ENCODE results near the gene OCLN. TPM values are rescaled to one million over a fixed set of nuclear protein-coding genes. Genes with fewer than 3 reads are reported as not detected.
"Not testable (repeated sequence)": the region's sequence is repeated elsewhere in the genome, so short reads cannot be mapped to it uniquely, and the experiment has no call there.

Gene OCLN
- total and polyA plus RNA-seq, 7 donors = 1.3 to 19.7 (median 3.9) TPM

DNA sequence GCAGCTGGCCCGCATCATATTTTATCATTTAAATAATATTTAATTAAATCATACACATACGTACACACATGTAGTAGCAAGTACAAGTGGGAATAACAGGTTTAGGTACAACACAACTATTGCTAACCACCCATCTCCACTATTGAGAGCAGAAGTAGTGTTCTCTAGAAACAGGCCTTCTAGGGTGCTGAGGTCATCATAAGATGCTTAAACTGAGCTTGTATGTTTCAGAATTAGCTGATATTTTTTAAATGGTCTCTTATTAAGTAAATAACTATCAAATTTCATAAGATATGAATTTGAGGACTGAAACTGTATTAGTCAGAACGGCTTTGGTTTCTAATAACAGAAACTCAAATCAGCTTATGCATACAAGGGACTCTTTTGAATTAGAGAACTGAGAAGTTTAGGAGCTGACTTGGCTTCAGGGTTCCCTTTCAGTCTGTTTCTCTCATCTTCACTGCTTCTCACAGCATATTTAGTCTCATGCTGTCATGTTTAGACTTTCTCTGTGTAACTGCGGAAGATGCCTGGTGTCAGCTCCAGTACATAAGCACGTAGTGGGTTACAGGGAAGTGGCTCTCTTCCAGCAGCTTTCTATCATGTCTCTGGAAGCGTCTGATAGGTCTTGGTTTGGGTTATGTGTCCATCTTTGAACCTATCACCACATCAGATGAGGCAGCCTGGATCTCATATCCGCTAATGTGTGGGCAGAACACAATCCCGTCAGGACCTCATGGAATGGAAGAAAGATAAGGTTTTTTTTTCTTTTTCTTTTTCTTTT lies 25.0 kb upstream of the OCLN start:
- H3K9me3 ChIP-seq = no peaks in the 10 kb centered on the region
- DNase-seq = no peak
- WGBS, 2 donors = 89 to 92% methylated on average over 8 of the region's 8 CpGs

DNA sequence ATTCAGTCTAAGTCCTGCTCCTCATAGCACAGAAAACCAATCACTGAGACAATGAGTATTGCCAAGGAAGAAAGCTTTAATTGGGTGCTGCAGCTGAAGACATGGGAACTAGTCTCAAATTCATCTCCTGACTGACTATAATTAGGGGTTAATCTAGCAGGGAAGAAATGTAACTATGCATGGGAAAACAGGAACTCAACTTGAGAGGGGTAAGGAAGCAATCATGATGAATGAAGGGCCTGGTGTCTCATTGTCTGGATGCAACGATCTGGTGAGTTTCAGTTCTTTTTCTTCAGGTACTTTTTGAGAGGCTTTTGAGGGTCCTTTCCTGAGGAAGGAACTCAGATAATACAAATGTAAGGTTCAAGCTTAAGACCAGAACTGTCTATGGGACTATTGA lies 24.0 kb upstream of the OCLN start:
- TF ChIP-seq POLR2AphosphoS5 (IDR thresholded peaks at IDR 0.05) = no peak
- TF ChIP-seq CTCF (IDR thresholded peaks at IDR 0.05) = no peak
- no peak for TF ChIP-seq POLR2A (IDR thresholded peaks at IDR 0.05)
- TF ChIP-seq EP300 (IDR thresholded peaks at IDR 0.05) = no peak
- Histone ChIP-seq H3K36me3 (no peaks in the 10 kb centered on the region), H3K27me3 (no peaks in the 10 kb centered on the region), H3K9me3 (no peaks in the 10 kb centered on the region), H3K4me3 (no peak overlapping the region), H3K27ac (no peak overlapping the region), H3K4me1 (no peaks in the 10 kb centered on the region)
- intact Hi-C loops (cut with DNase I) = no loop called here
- no peak for DNase-seq
- WGBS, 2 donors = 46 to 73% methylated on average over 1 of the region's 1 CpG

More for the DNA sequence above, 25.0 kb upstream of the OCLN start:
- no peaks in the 10 kb centered on the region for H3K36me3 ChIP-seq
- intact Hi-C loops (cut with DNase I) = no loop called here
- H3K4me3 ChIP-seq = no peak overlapping the region
- TF ChIP-seq POLR2A (IDR thresholded peaks at IDR 0.05) = no peak
- TF ChIP-seq CTCF (IDR thresholded peaks at IDR 0.05) = no peak
- TF ChIP-seq EP300 (IDR thresholded peaks at IDR 0.05) = no peak
- no peak for TF ChIP-seq POLR2AphosphoS5 (IDR thresholded peaks at IDR 0.05)
- H3K4me1 ChIP-seq = no peaks in the 10 kb centered on the region
- H3K27me3 ChIP-seq = no peaks in the 10 kb centered on the region
- no peak overlapping the region for H3K27ac ChIP-seq

GRCh38 chr5:69471516-69471915 lies 21.1 kb upstream of the OCLN start:
- DNase-seq; H3K36me3 ChIP-seq; H3K4me1 ChIP-seq; intact Hi-C loops (cut with DNase I); H3K4me3 ChIP-seq; H3K27me3 ChIP-seq; H3K27ac ChIP-seq; H3K9me3 ChIP-seq: not testable (repeated sequence)
- 93 to 96% methylated on average over 6 of the region's 6 CpGs for WGBS, 2 donors

GRCh38 chr5:69472535-69473143 lies 20.0 kb upstream of the OCLN start:
- H3K4me1 ChIP-seq; DNase-seq; H3K4me3 ChIP-seq; H3K36me3 ChIP-seq; H3K27me3 ChIP-seq; intact Hi-C loops (cut with DNase I); H3K9me3 ChIP-seq; H3K27ac ChIP-seq: not testable (repeated sequence)
- 85 to 88% methylated on average over 16 of the region's 16 CpGs for WGBS, 2 donors

- TF ChIP-seq POLR2A (IDR thresholded peaks at IDR 0.05) (no peak), POLR2AphosphoS5 (IDR thresholded peaks at IDR 0.05) (no peak), CTCF (IDR thresholded peaks at IDR 0.05) (no peak)
- H3K4me1 ChIP-seq = no peaks in the 10 kb centered on the region
- H3K27ac ChIP-seq = no peak overlapping the region
- WGBS, 2 donors = 2 to 10% methylated on average over 1 of the region's 1 CpG
- no peak overlapping the region for H3K4me3 ChIP-seq
- no peak for DNase-seq
- intact Hi-C loops (cut with DNase I) = no loop called here
- H3K27me3 ChIP-seq = no peaks in the 10 kb centered on the region
- no peaks in the 10 kb centered on the region for H3K9me3 ChIP-seq
- H3K36me3 ChIP-seq = no peaks in the 10 kb centered on the region
These were observed 15.4 kb upstream of the OCLN start for GRCh38 chr5:69477170-69477569.

GRCh38 chr5:69478296-69478695 lies 14.3 kb upstream of the OCLN start:
- H3K4me3 ChIP-seq; intact Hi-C loops (cut with DNase I); H3K27ac ChIP-seq; H3K27me3 ChIP-seq; DNase-seq; H3K36me3 ChIP-seq; H3K4me1 ChIP-seq; H3K9me3 ChIP-seq: not testable (repeated sequence)
- 90 to 92% methylated on average over 7 of the region's 7 CpGs for WGBS, 2 donors
